Neural cell (in vitro differentiated cells): ENCODE measurements around the gene CGNL1. TPM values are rescaled to one million over a fixed set of nuclear protein-coding genes. Genes with fewer than 3 reads are reported as not detected.

Source experiments
- H2AFZ ChIP-seq: fragments of 200-600, 300-800 bp; sonication (generic), shearing (Covaris generic); 2 replicates; pipeline ENCODE4 v1.6.0; 2014; ENCODE audit warnings: low read depth, mild to moderate bottlenecking, antibody characterized with exemption, low read length, moderate library complexity
- H3F3A ChIP-seq: fragments of 200-600 bp; shearing (Covaris generic); 2 replicates; pipeline ENCODE4 v1.6.1; 2016; ENCODE audit warnings: mild to moderate bottlenecking, moderate library complexity, mixed read lengths, antibody characterized with exemption, low read length; ENCODE audit not compliant: insufficient read depth, poor library complexity, severe bottlenecking
- H3K27ac ChIP-seq: fragments of 200-600, 300-800 bp; sonication (generic), shearing (Covaris generic); 2 replicates; pipeline ENCODE4 v1.5.1; 2014; ENCODE audit warnings: mild to moderate bottlenecking, low read length, moderate library complexity
- H3K27me3 ChIP-seq: fragments of 300-800, 200-600 bp; sonication (generic), shearing (Covaris generic); 2 replicates; pipeline ENCODE4 v1.6.0; 2014; ENCODE audit warnings: mild to moderate bottlenecking, low read depth, low read length, moderate library complexity; ENCODE audit not compliant: insufficient read depth
- H3K36me3 ChIP-seq: fragments of 300-800, 200-600 bp; sonication (generic), shearing (Covaris generic); 2 replicates; pipeline ENCODE4 v1.5.1; 2014; ENCODE audit warnings: mild to moderate bottlenecking, antibody characterized with exemption, low read length, moderate library complexity; ENCODE audit not compliant: insufficient read depth
- H3K4me2 ChIP-seq: fragments of 300-800, 200-600 bp; sonication (generic), shearing (Covaris generic); 2 replicates; pipeline ENCODE4 v1.6.0; 2014; ENCODE audit warnings: mild to moderate bottlenecking, low read length
- H3K4me3 ChIP-seq: fragments of 300-800, 200-600 bp; sonication (generic), shearing (Covaris generic); 2 replicates; pipeline ENCODE4 v1.5.1; 2014; ENCODE audit warnings: mild to moderate bottlenecking, low read length, moderate library complexity
- H3K79me2 ChIP-seq: fragments of 200-600 bp; shearing (Covaris generic); replicated peaks from 2 replicates; pipeline ENCODE4 v1.6.0; 2014; ENCODE audit warnings: mild to moderate bottlenecking, low read length, moderate library complexity; ENCODE audit not compliant: insufficient read depth
- H3K9ac ChIP-seq: fragments of 300-800, 200-600 bp; sonication (generic), shearing (Covaris generic); 2 replicates; pipeline ENCODE4 v1.6.1; 2016; ENCODE audit warnings: mild to moderate bottlenecking, low read length, mixed read lengths
- H3K9me2 ChIP-seq: fragments of 200-600 bp; shearing (Covaris generic); 2 replicates; pipeline ENCODE4 v1.6.1; 2016; ENCODE audit warnings: mild to moderate bottlenecking, low read length, mixed read lengths; ENCODE audit not compliant: insufficient read depth
- H3K9me3 ChIP-seq: fragments of 200-600, 300-800 bp; sonication (generic), shearing (Covaris generic); 2 replicates; pipeline ENCODE4 v1.6.1; 2016; ENCODE audit warnings: mild to moderate bottlenecking, mixed run types, low read length, moderate library complexity, mixed read lengths
- H4K20me1 ChIP-seq: fragments of 200-600 bp; shearing (Covaris generic); 2 replicates; pipeline ENCODE4 v1.6.1; 2016; ENCODE audit warnings: mild to moderate bottlenecking, mixed run types; ENCODE audit not compliant: insufficient read depth
- CTCF ChIP-seq: fragments of 450-650 bp; IDR thresholded peaks from 2 replicates; pipeline ENCODE4 v1.5.1; 2014; ENCODE audit warnings: antibody characterized with exemption, mild to moderate bottlenecking, moderate library complexity; ENCODE audit not compliant: poor library complexity, severe bottlenecking
- EP300 ChIP-seq: fragments of 450-650 bp; conservative IDR thresholded peaks from 2 replicates; pipeline ENCODE4 v1.6.1; 2014; ENCODE audit warnings: antibody characterized with exemption, mild to moderate bottlenecking, moderate library complexity; ENCODE audit not compliant: poor library complexity, severe bottlenecking
- EZH2 ChIP-seq: fragments of 200-600, 300-800 bp; shearing (Covaris generic), sonication (generic); IDR thresholded peaks from 2 replicates; pipeline ENCODE4 v1.6.1; 2014; ENCODE audit warnings: antibody characterized with exemption, low read length, borderline replicate concordance, mild to moderate bottlenecking; ENCODE audit not compliant: insufficient read depth, poor library complexity, severe bottlenecking
- MXI1 ChIP-seq: fragments of 450-650 bp; conservative IDR thresholded peaks from 2 replicates; pipeline ENCODE4 v1.6.1; 2014; ENCODE audit warnings: antibody characterized with exemption, mild to moderate bottlenecking; ENCODE audit not compliant: poor library complexity, severe bottlenecking
- POLR2AphosphoS5 ChIP-seq: IDR thresholded peaks from 2 replicates; pipeline ENCODE4 v1.6.1; 2012
- RAD21 ChIP-seq: fragments of 450-650 bp; conservative IDR thresholded peaks from 2 replicates; pipeline ENCODE4 v1.6.1; 2014; ENCODE audit warnings: antibody characterized with exemption, mild to moderate bottlenecking, moderate library complexity
- REST ChIP-seq: IDR thresholded peaks from 2 replicates; pipeline ENCODE4 v1.6.1; 2012; ENCODE audit warnings: borderline replicate concordance
- SMC3 ChIP-seq: fragments of 450-650 bp; conservative IDR thresholded peaks from 2 replicates; pipeline ENCODE4 v1.6.1; 2014; ENCODE audit warnings: antibody characterized with exemption, mild to moderate bottlenecking, moderate library complexity; ENCODE audit not compliant: poor library complexity
- TAF1 ChIP-seq: IDR thresholded peaks from 2 replicates; pipeline ENCODE4 v1.6.1; 2012; ENCODE audit warnings: low read depth
- polyA plus RNA-seq: library from polyadenylated mRNA; depleted of rRNA; stranded (reverse); fragments of >200 nt; gene quantifications from 2 replicates; pipeline ENCODE4 v1.2.3, GENCODE V29; 2014

CGNL1 gene
- polyA plus RNA-seq, 1 donor from 2014 or later: 0.26 TPM

- H3K4me2 ChIP-seq: no peak overlapping the region
- no peaks in the 10 kb centered on the region for H3F3A ChIP-seq
- no peaks in the 10 kb centered on the region for H3K79me2 ChIP-seq
- no peaks in the 10 kb centered on the region for H4K20me1 ChIP-seq
- H3K27ac ChIP-seq: no peak overlapping the region
- no peaks in the 10 kb centered on the region for H3K9me3 ChIP-seq
- H2AFZ ChIP-seq: no peak overlapping the region
- TF ChIP-seq TAF1: no peak
- TF ChIP-seq EP300: no peak
- no peak for TF ChIP-seq EZH2
- TF ChIP-seq RAD21: peak; percentile 94
- no peak for TF ChIP-seq REST
- TF ChIP-seq CTCF: peak; percentile 88
- TF ChIP-seq MXI1: no peak
- no peak for TF ChIP-seq POLR2AphosphoS5
- peak; percentile 95 for TF ChIP-seq SMC3
- no peaks in the 10 kb centered on the region for H3K9me2 ChIP-seq
- H3K36me3 ChIP-seq: no peaks in the 10 kb centered on the region
- no peaks in the 10 kb centered on the region for H3K27me3 ChIP-seq
- H3K4me3 ChIP-seq: no peak overlapping the region
- H3K9ac ChIP-seq: no peak overlapping the region
Observed at GRCh38 chr15:57340682-57341259, 35.5 kb upstream of the CGNL1 start.

- TF ChIP-seq CTCF (no peak), EZH2 (no peak), POLR2AphosphoS5 (no peak)
- Histone ChIP-seq H3K27ac (no peak overlapping the region), H2AFZ (no peak overlapping the region)
Observed at GRCh38 chr15:57343048-57343447, 33.3 kb upstream of the CGNL1 start.

More at GRCh38 chr15:57343048-57343447, 33.3 kb upstream of the CGNL1 start:
- H3K9me3 ChIP-seq: no peaks in the 10 kb centered on the region
- H3K27me3 ChIP-seq: no peaks in the 10 kb centered on the region
- H3K9me2 ChIP-seq: no peaks in the 10 kb centered on the region
- no peaks in the 10 kb centered on the region for H4K20me1 ChIP-seq
- no peak overlapping the region for H3K4me2 ChIP-seq
- no peaks in the 10 kb centered on the region for H3F3A ChIP-seq
- no peak overlapping the region for H3K4me3 ChIP-seq
- H3K9ac ChIP-seq: no peak overlapping the region
- H3K36me3 ChIP-seq: no peaks in the 10 kb centered on the region
- no peaks in the 10 kb centered on the region for H3K79me2 ChIP-seq
